ENCODE results near the gene ZC3H10. TPM values are rescaled to one million over a fixed set of nuclear protein-coding genes. Genes with fewer than 3 reads are reported as not detected.
A peak's percentile ranks its signal among the peaks of the same experiment; 100 is the strongest.

Gene ZC3H10
- total RNA-seq, 1 donor from 2014 or later, result 13.5 TPM

- no peak for DNase-seq (ENCODE audit: low spot score)
- no peaks in the 10 kb centered on the region for H3K27me3 Mint-ChIP-seq (ENCODE audit: insufficient read depth)
- intact Hi-C loops (cut with micrococcal nuclease), result no loop called here
- H3K4me1 Mint-ChIP-seq (ENCODE audit: low read depth), result peaks cover 42% of the 10 kb centered on the region
- peak overlapping the region; percentile 16 for H3K27ac Mint-ChIP-seq
- no peaks in the 10 kb centered on the region for H3K9me3 Mint-ChIP-seq
- H3K36me3 Mint-ChIP-seq (ENCODE audit: low read depth), result peaks cover 73% of the 10 kb centered on the region
- no peak overlapping the region for H3K4me3 Mint-ChIP-seq
Observed at GRCh38 chr12:56137853-56138571, 19.9 kb downstream of the ZC3H10 start.

GRCh38 chr12:56141946-56142784, 24.1 kb downstream of the ZC3H10 start:
- no peaks in the 10 kb centered on the region for H3K9me3 Mint-ChIP-seq
- H3K36me3 Mint-ChIP-seq (ENCODE audit: low read depth), result peaks cover 70% of the 10 kb centered on the region
- H3K4me1 Mint-ChIP-seq (ENCODE audit: low read depth), result peaks cover 34% of the 10 kb centered on the region
- intact Hi-C loops (cut with micrococcal nuclease), result no loop called here
- DNase-seq (ENCODE audit: low spot score), result no peak
- H3K4me3 Mint-ChIP-seq, result no peak overlapping the region
- peak overlapping the region; percentile 5 for H3K27ac Mint-ChIP-seq
- H3K27me3 Mint-ChIP-seq (ENCODE audit: insufficient read depth), result no peaks in the 10 kb centered on the region

GRCh38 chr12:56143217-56143616, 25.2 kb downstream of the ZC3H10 start:
- Mint-ChIP-seq H3K9me3 (no peaks in the 10 kb centered on the region), H3K4me1 (ENCODE audit: low read depth) (peaks cover 25% of the 10 kb centered on the region), H3K36me3 (ENCODE audit: low read depth) (peaks cover 61% of the 10 kb centered on the region), H3K4me3 (no peak overlapping the region), H3K27me3 (ENCODE audit: insufficient read depth) (no peaks in the 10 kb centered on the region), H3K27ac (peak overlapping the region; percentile 70)
- DNase-seq (ENCODE audit: low spot score), result no peak
- intact Hi-C loops (cut with micrococcal nuclease), result no loop called here

- peaks cover 54% of the 10 kb centered on the region for H3K36me3 Mint-ChIP-seq (ENCODE audit: low read depth)
- intact Hi-C loops (cut with micrococcal nuclease), result no loop called here
- H3K4me1 Mint-ChIP-seq (ENCODE audit: low read depth), result peaks cover 19% of the 10 kb centered on the region
- H3K27me3 Mint-ChIP-seq (ENCODE audit: insufficient read depth), result no peaks in the 10 kb centered on the region
- H3K4me3 Mint-ChIP-seq, result no peak overlapping the region
- no peaks in the 10 kb centered on the region for H3K9me3 Mint-ChIP-seq
- H3K27ac Mint-ChIP-seq, result peak overlapping the region; percentile 40
- DNase-seq (ENCODE audit: low spot score), result no peak
Observed at GRCh38 chr12:56143870-56144269, 25.8 kb downstream of the ZC3H10 start.

GRCh38 chr12:56145217-56145616, 27.2 kb downstream of the ZC3H10 start:
- H3K27ac Mint-ChIP-seq, result no peak overlapping the region
- no peaks in the 10 kb centered on the region for H3K9me3 Mint-ChIP-seq
- H3K4me3 Mint-ChIP-seq, result no peak overlapping the region
- H3K27me3 Mint-ChIP-seq (ENCODE audit: insufficient read depth), result no peaks in the 10 kb centered on the region
- DNase-seq (ENCODE audit: low spot score), result no peak
- peaks cover 47% of the 10 kb centered on the region for H3K36me3 Mint-ChIP-seq (ENCODE audit: low read depth)
- H3K4me1 Mint-ChIP-seq (ENCODE audit: low read depth), result peaks cover 22% of the 10 kb centered on the region
- intact Hi-C loops (cut with micrococcal nuclease), result no loop called here

GRCh38 chr12:56146492-56147460, 28.7 kb downstream of the ZC3H10 start:
- Mint-ChIP-seq H3K4me1 (ENCODE audit: low read depth) (peaks cover 37% of the 10 kb centered on the region), H3K27ac (no peak overlapping the region), H3K27me3 (ENCODE audit: insufficient read depth) (no peaks in the 10 kb centered on the region), H3K36me3 (ENCODE audit: low read depth) (peaks cover 38% of the 10 kb centered on the region), H3K4me3 (no peak overlapping the region), H3K9me3 (no peaks in the 10 kb centered on the region)
- intact Hi-C loops (cut with micrococcal nuclease), result no loop called here
- DNase-seq (ENCODE audit: low spot score), result no peak

- peaks cover 30% of the 10 kb centered on the region for H3K4me1 Mint-ChIP-seq (ENCODE audit: low read depth)
- peaks cover 11% of the 10 kb centered on the region for H3K36me3 Mint-ChIP-seq (ENCODE audit: low read depth)
- no peak for DNase-seq (ENCODE audit: low spot score)
- H3K9me3 Mint-ChIP-seq, result no peaks in the 10 kb centered on the region
- H3K4me3 Mint-ChIP-seq, result peak overlapping the region; percentile 88
- intact Hi-C loops (cut with micrococcal nuclease), result loop anchor here (5.0 to 10.0 kb wide), 3 partner anchors 497 to 1397 kb away; partner anchors contain the start of genes ATP5F1B, DCTN2 and PTGES3
- H3K27ac Mint-ChIP-seq, result peak overlapping the region; percentile 74
- H3K27me3 Mint-ChIP-seq (ENCODE audit: insufficient read depth), result no peaks in the 10 kb centered on the region
Observed at GRCh38 chr12:56150563-56150962, 32.5 kb downstream of the ZC3H10 start.

GRCh38 chr12:56151672-56152131, 33.6 kb downstream of the ZC3H10 start:
- intact Hi-C loops (cut with micrococcal nuclease), result loop anchor here (1.0 to 10.0 kb wide), 12 partner anchors 9 to 1396 kb away; partner anchors contain the start of genes ATP5F1B, DCTN2, ESYT1 and PA2G4
- Mint-ChIP-seq H3K27me3 (ENCODE audit: insufficient read depth) (no peaks in the 10 kb centered on the region), H3K27ac (peak overlapping the region; percentile 99), H3K4me1 (ENCODE audit: low read depth) (peaks cover 33% of the 10 kb centered on the region), H3K4me3 (peak overlapping the region; percentile 88), H3K9me3 (no peaks in the 10 kb centered on the region), H3K36me3 (ENCODE audit: low read depth) (peaks cover 13% of the 10 kb centered on the region)
- DNase-seq (ENCODE audit: low spot score), result peak; percentile 60

- Mint-ChIP-seq H3K36me3 (ENCODE audit: low read depth) (peaks cover 14% of the 10 kb centered on the region), H3K27me3 (ENCODE audit: insufficient read depth) (no peaks in the 10 kb centered on the region), H3K9me3 (no peaks in the 10 kb centered on the region), H3K4me3 (peak within 1 kb of the TSS; percentile 88), H3K4me1 (ENCODE audit: low read depth) (peaks cover 36% of the 10 kb centered on the region), H3K27ac (peak within 1 kb of the TSS; percentile 99)
- intact Hi-C loops (cut with micrococcal nuclease), result loop anchor here (1.0 to 10.0 kb wide), 12 partner anchors 8 to 1395 kb away; partner anchors contain the start of genes ATP5F1B, DCTN2, ESYT1 and PA2G4
- DNase-seq (ENCODE audit: low spot score), result peak; percentile 92
Observed at GRCh38 chr12:56152132-56152755, 34.2 kb downstream of the ZC3H10 start, which contains the start of gene MYL6B. TSS of gene MYL6B (plus strand) at chr12:56152587. CDS start at chr12:56153919, 1,332 bp downstream.

- intact Hi-C loops (cut with micrococcal nuclease), result loop anchor here (1.0 to 10.0 kb wide), 12 partner anchors 7 to 1394 kb away; partner anchors contain the start of genes ATP5F1B, DCTN2, ESYT1 and PA2G4
- H3K4me1 Mint-ChIP-seq (ENCODE audit: low read depth), result peaks cover 42% of the 10 kb centered on the region
- H3K4me3 Mint-ChIP-seq, result peak overlapping the region; percentile 88
- H3K27me3 Mint-ChIP-seq (ENCODE audit: insufficient read depth), result no peaks in the 10 kb centered on the region
- no peak for DNase-seq (ENCODE audit: low spot score)
- H3K36me3 Mint-ChIP-seq (ENCODE audit: low read depth), result peaks cover 16% of the 10 kb centered on the region
- H3K27ac Mint-ChIP-seq, result peak overlapping the region; percentile 99
- no peaks in the 10 kb centered on the region for H3K9me3 Mint-ChIP-seq
Observed at GRCh38 chr12:56152756-56153677, 35.0 kb downstream of the ZC3H10 start.

GRCh38 chr12:56153678-56154065, 35.6 kb downstream of the ZC3H10 start:
- DNase-seq (ENCODE audit: low spot score), result no peak
- H3K27me3 Mint-ChIP-seq (ENCODE audit: insufficient read depth), result no peaks in the 10 kb centered on the region
- peak overlapping the region; percentile 88 for H3K4me3 Mint-ChIP-seq
- peaks cover 19% of the 10 kb centered on the region for H3K36me3 Mint-ChIP-seq (ENCODE audit: low read depth)
- H3K27ac Mint-ChIP-seq, result peak overlapping the region; percentile 99
- intact Hi-C loops (cut with micrococcal nuclease), result loop anchor here (2.0 to 10.0 kb wide), 5 partner anchors 107 to 1394 kb away; partner anchors contain the start of genes ATP5F1B, DCTN2 and PTGES3
- no peaks in the 10 kb centered on the region for H3K9me3 Mint-ChIP-seq
- peaks cover 42% of the 10 kb centered on the region for H3K4me1 Mint-ChIP-seq (ENCODE audit: low read depth)
